SIG-M5 treated with dmso at 0.1 percent for 504 hours (cell line): ENCODE results near the gene WDR86.

Experiments used
- DNase-seq: peaks from one replicate; lab custom pipeline; 2025; ENCODE audit not compliant: unreplicated experiment; lab: John Stamatoyannopoulos, UW

WDR86 gene, protein sequence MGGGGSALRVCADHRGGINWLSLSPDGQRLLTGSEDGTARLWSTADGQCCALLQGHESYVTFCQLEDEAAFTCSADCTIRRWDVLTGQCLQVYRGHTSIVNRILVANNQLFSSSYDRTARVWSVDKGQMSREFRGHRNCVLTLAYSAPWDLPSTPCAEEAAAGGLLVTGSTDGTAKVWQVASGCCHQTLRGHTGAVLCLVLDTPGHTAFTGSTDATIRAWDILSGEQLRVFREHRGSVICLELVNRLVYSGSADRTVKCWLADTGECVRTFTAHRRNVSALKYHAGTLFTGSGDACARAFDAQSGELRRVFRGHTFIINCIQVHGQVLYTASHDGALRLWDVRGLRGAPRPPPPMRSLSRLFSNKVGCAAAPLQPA

DNA sequence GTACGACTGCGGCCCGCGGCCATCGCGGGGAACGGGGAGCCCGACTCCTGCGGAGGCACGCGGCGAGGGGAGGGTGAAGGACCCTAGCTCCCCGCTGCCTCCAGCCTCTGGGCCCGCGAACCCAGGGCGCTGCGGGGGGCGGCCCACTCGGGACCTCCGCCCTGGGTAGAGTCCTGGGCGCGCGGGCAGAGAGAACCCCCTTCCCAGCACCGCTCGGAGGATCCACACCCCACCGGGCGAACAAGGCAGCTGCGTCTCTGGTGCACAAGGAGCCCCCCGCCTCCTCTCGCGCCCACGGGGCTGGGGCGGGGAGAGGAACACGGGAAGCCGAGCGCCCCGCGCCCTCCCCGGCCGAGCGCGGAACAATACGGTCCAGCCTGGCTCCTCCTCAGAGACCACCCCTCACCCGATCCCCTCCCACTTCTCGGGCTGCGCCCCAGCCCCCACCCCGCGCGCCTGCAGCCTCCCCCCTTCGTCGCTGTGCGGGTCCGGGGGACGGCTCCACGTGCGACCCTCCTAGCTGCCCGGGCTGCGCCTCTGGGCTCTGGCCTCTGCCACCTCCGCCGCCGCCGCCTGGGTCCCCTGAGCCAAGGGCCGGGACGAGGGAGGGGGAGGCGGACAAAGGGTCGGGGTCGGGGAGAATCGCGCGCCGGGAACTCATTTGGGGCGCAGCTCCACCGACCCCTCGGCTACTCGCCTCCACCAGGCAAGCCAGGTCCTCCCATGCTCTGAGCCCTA lies at the start of gene WDR86:
Gene WDR86 (minus strand): TSS at position 372 of the 738 bp plus-strand sequence. CDS start 449 bp downstream, outside the sequence.
- no peak for DNase-seq

DNA sequence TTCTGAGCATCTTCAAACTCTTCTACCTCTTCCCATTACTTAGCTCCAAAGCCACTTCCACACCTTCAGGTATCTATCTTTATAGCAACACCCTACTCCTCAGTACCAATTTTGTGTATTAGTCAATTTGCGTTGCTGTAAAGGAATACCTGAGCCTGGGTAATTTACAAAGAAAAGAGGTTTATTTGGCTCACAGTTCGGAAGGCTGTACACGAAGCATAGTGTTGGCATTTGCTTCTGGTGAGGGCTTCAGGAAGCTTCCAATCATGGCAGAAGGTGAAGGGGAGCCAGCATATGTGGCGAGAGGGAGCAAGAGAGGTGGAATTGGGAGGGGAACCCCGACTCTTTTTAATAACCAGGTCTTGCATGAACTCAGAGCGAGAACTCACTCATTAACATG lies 47.7 kb upstream of the WDR86 start:
- no peak for DNase-seq

DNA sequence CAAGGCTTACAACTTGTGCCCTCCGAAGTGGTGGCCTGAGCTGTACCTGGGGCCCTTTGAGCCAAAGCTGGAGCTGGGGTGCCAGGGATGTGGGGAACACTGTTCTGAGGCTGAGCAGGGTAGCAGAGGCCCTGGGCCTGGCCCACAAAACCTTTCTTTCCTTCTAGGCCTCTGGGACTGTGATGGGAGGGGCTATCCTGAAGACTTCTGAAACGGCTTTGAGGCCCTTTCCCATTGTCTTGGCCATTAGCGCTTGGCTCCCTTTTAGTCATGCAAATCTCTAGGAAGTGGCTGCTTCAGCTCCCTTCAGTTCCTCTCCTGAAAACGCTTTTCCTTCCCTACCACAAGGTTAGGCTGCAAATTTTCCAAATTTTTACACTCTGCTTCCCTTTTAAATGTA lies 46.9 kb upstream of the WDR86 start:
- no peak for DNase-seq

DNA sequence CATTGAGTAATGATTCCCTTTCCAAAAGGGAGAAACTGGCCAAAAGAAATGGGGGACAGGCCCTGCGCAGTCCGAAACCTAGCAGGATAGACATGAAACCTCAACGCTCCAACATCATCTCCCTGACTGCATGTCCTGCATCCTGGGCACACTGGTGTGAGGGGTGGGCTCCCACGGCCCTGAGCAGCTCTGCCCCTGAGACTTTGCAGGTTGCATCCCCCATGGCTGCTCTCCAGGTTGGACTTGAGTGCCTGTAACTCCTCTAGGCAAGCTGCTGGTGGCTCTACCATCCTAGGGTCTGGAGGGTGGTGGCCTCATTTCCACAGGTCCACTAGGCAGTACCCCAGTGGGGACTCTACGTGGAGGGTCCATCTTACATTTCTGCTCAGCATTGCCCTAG lies 46.4 kb upstream of the WDR86 start:
- no peak for DNase-seq

DNA sequence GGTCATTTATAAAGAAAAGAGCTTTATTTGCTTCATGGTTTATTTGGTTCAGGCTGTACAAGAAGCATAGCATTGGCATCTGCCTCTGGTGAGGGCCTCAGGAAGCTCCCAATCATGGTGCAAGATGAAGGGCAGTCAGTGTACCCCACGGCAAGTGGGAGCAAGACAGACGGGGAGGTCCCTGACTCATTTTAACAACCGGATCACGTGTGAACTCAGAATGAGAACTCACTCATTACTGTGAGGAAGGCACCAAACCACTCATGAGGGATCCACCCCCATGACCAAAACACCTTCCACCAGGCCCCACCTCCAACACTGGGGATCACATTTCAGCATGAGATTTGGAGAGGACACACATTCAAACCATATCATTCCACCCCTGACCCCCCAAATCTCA lies 45.9 kb upstream of the WDR86 start:
- no peak for DNase-seq

DNA sequence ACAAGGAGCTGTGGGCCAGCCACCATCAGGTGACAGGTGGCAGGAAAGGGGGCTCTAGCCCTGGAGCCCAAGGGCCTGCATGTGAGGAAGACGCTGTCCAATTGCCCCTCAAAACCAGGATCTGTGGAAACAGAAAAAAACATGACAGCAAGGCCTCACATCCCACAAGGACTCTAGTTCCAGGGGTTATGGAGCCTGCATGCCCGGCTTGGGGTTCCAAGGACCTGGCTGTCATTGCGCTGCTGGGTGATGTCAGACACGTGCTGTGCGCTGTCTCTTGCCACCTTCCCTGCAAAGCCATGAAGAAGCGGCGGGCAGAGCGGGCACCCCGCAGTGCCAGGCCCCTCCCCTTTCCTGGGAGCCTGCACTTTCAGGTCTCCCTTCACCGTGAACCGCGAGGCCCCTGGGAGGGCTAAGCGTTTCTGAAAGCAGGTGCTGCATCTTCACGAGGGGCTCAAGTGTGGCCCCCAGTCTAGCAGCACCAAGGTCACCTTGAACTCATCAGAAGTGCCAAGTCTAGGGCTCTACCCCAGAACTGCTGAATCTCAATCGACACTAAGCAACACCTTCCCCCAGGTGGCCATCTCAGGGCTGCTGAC lies 45.2 kb upstream of the WDR86 start:
- DNase-seq: no peak

DNA sequence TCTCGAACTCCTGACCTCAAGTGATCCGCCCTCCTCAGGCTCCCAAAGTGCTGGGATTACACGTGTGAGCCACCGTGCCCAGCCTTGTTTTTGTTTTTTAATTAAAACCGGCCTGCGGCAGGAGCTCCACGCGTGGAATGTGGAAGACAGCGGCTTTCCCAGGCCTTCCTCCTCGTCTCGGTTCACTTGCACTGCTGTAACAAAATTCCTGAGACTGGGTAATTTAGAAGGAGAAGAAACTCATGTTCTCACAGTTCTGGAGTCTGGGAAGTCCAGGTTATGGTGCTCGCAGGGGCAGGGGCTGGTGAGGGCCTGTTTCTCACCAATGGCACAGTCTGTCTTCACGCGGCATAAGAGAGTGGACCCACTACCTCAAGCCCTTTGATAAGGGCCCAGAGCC lies 44.5 kb upstream of the WDR86 start:
- DNase-seq: no peak

DNA sequence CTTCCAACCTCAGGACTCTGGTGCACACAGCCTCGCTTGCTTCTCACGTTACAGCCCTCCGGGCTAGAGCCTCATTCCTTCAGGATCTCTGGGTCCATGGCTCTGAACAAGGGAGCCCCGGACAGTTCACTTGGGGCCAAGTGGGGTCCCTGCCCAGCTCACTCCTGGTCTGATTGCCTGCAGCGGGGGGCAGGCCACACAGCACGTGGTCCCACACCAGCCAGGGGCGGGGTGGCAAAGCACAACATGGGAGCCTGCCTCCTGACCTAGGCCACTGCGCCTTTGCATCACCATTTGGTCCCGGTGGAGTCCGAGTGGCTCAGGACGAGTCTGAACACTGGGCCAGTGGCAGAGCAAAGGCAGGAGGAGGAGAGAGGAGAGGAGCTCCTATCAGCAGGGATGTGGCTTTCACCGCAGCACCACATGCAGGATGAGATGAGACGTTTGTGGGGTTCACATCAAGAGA lies 43.5 kb upstream of the WDR86 start:
- DNase-seq: no peak

DNA sequence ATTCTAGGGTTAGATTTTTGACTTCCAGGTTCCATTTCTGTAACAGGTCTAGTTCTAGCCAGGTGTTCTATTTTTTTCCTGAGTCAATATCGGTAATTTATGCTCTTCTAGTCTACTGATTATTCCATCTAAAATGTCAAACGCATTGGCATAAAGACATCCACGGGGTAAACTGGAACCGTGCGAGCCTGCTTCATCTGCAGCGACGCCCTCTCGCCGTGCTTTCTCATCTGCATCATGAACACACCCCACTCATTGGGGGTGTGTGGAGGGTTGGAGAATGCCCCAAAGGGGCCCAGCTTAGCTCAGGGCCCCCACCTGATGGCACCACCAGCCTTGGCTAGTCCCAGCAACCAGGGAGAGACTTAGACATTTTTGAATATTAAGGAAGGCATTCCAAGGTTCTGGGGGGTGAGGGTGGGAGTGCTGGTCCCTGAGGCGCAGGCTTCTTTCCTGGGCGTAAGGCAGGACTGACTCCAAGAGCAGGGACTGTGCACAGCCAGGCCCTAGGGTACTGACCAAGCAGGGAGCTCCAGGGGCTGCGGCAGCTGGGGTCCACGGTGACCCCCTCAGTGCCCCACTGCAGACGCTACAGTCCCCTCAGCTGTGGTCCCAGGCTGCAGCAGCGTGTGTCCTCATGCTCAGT lies 43.0 kb upstream of the WDR86 start:
- no peak for DNase-seq

DNA sequence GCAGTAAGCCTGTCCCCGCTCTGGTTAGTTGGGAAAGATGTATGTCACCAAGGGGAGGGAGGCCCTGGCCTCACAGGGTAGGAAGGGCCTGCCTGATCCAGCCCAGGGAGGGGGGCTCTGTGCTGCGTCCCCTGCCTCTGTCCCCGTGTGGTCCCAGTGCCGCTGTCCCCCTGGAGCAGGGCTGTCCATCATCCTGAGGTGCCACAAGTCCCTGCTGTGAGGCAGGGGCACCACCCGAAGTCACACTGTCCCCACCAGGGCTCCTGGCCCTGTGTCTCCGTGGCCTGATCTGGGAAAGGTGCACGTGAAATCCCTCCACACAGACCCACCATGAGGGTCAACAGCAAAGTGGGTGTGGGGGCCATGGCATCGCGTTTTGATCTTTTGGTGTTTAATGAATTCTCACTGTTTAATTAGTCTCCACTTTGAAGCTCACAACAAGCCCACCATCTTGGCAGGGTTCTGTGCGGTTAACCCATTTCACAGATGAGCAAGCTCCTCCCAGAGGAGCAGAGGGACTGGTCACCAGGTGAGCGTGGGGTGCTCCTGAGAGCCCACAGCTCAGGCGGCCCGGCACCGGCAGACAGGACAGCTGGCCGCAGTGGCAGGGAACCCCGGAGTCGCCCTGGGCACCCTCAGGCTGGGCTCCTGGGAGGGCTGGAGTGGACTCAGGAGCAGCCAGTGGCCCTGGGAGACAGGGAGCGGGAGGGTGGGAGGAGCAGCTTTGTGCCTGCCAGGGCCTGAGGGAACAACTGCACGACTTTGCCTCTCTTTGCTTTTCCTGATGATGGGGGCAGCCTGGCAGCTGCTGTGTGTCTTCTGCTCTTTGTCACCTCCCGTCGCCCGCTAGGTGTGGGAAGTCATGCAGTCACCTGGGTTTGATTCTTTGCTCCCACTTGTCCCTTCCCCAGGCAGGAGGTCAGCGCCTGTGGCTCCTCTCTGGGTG lies 42.1 kb upstream of the WDR86 start:
- no peak for DNase-seq

DNA sequence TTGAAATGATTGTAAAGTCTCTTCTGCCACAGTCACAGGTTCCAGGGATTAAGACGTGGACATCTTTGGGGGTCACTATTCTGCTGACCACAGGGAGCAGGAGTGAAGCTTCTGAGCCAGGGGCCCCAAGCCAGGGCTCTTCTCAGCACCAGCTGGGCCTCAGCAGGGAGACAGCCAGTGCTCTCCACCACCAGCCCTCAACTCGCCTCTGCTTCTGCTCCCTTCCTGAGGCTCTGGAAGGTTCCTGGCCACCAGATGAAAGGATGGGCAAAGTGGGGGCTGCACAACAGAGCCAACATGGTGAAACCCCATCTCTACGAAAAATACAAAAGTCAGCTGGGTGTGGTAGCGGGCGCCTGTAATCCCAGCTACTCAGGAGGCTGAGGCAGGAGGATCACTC lies 41.3 kb upstream of the WDR86 start:
- no peak for DNase-seq

DNA sequence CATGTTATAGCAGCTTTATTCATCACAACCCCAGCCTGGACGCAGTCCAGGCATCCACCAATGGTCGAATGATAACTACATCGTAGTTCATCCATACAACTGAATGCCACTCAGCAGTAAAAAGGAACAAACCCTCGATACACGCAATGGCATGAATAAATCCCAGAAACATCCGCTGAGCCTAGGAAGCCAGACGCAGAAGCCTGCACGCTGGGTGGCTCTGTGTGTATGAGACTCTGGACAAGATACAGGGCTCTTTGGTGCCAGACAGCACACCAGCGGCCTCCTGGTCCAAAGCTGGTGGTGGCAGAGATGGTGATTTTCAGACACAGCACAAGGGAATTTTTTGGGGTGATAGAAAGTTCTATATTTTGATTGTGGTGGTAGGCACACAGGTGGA lies 40.2 kb upstream of the WDR86 start:
- no peak for DNase-seq

DNA sequence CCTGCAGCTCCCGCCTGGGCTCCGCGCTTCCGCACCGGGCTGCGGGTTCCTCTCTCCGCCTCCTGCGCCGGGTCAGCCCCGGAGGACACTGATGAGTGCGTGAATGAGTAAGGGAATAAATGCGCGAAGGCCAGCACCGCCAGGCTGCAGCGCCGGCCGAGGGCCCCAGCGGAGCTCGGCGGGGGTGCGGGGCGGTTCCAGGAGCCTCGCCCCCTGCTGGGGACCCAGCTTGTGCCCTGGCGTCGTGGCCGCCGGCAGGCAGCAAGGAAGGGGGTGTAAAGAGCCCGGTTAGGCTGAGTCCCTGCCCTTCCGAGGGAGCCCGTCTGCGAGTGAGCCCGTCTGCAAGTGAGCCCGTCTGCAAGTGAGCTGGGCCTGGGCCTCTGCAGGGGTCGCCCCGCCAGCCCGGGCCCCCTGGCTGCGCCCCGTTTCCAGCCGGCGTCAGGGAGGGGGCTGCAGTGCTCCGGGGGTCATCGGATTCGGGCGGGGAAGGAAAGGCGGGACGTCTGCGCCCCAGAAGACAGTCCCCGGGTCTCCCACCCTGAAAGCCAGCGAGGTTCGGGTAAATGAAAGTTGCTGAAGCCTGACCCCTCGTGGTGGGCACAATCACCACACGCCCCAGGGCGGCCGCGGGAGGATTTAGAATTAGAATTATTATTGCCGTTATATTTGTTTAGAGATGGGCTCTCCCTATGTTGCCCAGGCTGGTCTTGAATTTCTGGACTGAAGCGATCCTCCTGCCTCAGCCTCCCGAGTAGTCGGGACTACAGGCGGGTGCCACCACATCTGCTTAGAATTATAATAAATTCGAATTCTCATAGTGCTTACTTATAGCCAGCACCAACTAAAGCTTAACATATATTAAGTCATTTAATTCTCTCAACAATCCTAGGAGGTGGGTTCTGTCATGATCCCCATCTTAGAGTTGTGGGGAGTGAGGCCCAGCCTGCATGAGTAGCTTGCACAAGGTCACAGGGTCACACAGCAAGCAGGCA lies 38.7 kb upstream of the WDR86 start:
- peak; percentile 65 for DNase-seq

DNA sequence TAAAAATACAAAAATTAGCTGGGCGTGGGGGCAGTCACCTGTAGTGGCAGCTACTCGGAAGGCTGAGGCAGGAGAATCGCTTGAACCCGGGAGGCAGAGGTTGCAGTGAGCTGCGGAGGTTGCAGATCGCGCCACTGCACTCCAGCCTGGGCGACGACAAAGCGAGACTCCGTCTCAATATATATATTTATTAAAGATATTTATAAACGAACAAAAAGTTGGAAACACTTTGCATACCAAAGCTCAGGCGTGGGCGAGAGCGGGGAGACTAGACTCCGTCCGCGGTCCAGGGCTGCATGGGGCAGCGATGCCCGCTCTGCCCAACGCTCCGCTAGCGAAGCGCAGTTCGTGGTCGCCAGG lies 38.0 kb upstream of the WDR86 start:
- DNase-seq: no peak

DNA sequence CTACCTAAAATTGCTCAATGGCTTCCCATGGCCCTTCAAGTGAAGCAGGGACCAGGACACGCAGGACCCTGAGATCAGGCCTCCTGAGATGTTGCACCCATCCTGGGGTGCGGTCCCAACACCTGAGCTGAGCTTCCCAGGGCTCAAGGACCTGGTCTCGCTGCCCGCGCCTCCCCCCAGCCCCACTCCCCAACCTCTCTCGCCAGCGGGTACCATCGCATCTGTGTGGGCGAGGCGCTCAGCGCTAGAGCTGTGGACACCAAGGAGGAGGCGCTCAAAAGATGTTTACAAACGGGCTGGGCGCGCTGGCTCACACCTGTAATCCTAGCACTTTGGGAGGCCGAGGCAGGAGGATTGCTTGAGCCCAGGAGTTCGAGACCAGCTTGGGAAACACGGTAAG lies 37.5 kb upstream of the WDR86 start:
- no peak for DNase-seq

DNA sequence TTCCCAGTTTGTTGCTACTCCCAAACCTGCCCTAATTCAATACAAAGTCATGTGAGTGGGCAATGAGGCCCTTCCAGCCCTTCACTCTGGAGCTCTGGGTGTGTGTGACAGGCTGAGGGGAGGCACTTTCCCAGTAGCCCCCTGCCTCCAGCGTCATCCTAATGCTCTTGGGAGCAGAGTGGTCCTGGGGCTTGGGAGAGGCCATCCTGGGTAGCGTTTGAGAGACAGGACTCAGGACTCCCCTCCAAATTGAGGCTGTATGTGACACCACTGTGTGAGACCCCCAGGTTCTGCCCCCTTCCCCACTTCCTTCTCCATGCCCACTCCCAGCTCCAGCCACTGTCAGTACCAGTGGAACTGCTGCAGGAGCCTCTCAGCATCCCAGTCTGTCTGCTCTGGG lies 36.6 kb upstream of the WDR86 start:
- DNase-seq: no peak

DNA sequence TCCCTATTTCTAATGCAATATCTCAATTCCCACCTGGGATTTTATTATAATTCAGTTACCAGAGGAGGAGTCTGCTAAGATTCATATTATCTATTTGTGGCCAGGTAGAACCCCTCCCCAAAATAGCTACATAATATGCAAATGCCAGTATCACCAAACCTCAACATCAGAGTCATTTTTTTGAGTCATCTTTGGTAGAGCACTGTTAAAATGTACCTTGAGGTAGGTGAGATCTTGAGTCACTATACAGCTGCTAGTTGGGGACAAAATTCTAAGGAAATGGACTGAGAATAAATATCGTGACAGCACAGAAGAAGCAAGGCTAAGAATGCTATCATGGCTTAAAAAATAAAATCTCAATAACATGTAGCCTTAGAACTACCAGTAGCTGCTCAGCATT lies 34.8 kb upstream of the WDR86 start:
- DNase-seq: no peak

DNA sequence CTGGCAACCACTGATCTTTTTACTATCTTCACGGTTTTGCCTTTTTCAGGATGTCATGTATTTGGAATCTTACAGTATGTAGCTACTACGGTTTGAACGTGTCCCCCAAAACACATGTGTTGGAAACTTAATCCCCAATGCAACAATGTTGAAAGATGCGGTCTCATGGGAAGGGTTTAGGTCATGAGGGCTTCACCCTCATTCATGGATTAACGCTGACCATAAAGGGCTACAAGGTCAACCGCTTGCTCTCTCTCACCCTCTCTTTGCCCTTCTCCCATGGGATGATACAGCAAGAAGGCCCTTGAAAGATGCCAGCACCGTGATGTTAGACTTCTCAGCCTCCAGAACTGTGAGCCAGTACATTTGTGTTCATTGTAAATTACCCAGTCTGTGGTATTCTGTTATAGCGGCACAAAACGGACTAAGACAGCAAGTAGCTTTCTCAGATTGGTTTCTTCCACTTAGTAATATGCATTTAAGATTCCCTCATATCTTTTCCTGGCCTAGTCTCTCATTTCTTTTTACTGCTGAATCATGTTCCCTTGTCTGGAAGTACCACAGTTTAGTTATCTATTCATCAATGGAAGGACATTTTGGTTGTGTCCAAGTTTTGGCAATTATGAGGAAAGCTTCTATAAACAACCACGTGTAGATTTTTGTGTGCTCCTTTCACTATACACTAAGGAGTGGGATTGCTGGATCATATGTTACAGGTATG lies 33.1 kb upstream of the WDR86 start:
- DNase-seq: no peak
